HCT116 (cell line): ENCODE results near the gene DCAF8L2. TPM values are rescaled to one million over a fixed set of nuclear protein-coding genes. Genes with fewer than 3 reads are reported as not detected.

Experiments
- ATAC-seq: fragments of 200-7000 bp; cut with Tn5 transposase; 2 replicates; pipeline ENCODE4 v1.9.1; 2020; ENCODE audit warnings: mild to moderate bottlenecking, moderate library complexity
- BruUV-seq: library from RNA; stranded (reverse); fragments of 400-500 nt; replicated peaks from 2 replicates; lab custom pipeline; 2021; lab: Mats Ljungman, UMichigan
- CTCF ChIA-PET: fragments of 300-600 bp; sonication (Branson Sonifier 250); formaldehyde crosslinking; loops from one replicate; lab custom pipeline; 2021; ENCODE audit warnings: antibody characterized with exemption; lab: Charles Lee
- POLR2A ChIA-PET: fragments of 300-600, 350-600 bp; sonication (Branson Sonifier 250); formaldehyde crosslinking; loops from one replicate; lab custom pipeline; 2021; ENCODE audit warnings: antibody characterized with exemption; lab: Charles Lee
- RAD21 ChIA-PET, 2 experiments: fragments of 300-600 bp; sonication (Branson Sonifier 250); formaldehyde crosslinking; loops; one replicate each; lab custom pipeline; 2023; ENCODE audit warnings: low total read pairs in 2 of 2; ENCODE audit not compliant: uncharacterized antibody in 2 of 2, unreplicated experiment in 2 of 2, low non-redundant PET in 1 of 2; lab: Charles Lee
- DNase-seq: peaks from one replicate; pipeline ENCODE4 v3.0.0-alpha.2; 2010; ENCODE audit warnings: low read depth, low spot score
- H2AFZ ChIP-seq: fragments of 200-600 bp; shearing (Covaris generic), sonication (generic); 2 replicates; pipeline ENCODE4 v1.6.1; 2017; ENCODE audit warnings: low read depth, mixed run types, mixed read lengths, antibody characterized with exemption, low read length; ENCODE audit not compliant: poor library complexity, severe bottlenecking
- H3K27ac ChIP-seq: 2 replicates; pipeline ENCODE4 v1.5.1; 2012; ENCODE audit warnings: low read depth, low read length
- H3K27me3 ChIP-seq: fragments of 200-600 bp; sonication (generic); 2 replicates; pipeline ENCODE4 v1.6.1; 2016; ENCODE audit warnings: mixed run types, low read length, mixed read lengths; ENCODE audit not compliant: insufficient read depth
- H3K36me3 ChIP-seq, 2 experiments: fragments of 200-500 bp in 1 of 2; fragments of 200-600 bp in 1 of 2; sonication (Bioruptor generic) in 1 of 2; sonication (generic) in 1 of 2; 2 replicates each; pipeline versions ENCODE4 v1.5.1 to v1.6.1; 2014 to 2016; ENCODE audit warnings: low read length in 2 of 2, inconsistent platforms in 1 of 2, mixed read lengths in 1 of 2, mixed run types in 1 of 2; ENCODE audit not compliant: insufficient read depth in 2 of 2, control insufficient read depth in 1 of 2
- H3K4me1 ChIP-seq, 2 experiments: fragments of 200-600 bp in 1 of 2; sonication (generic) in 1 of 2; 2 replicates each; pipeline versions ENCODE4 v1.5.1 to v1.6.1; 2012 to 2017; ENCODE audit warnings: low read length in 2 of 2, inconsistent platforms in 1 of 2, mild to moderate bottlenecking in 1 of 2, mixed read lengths in 1 of 2, mixed run types in 1 of 2, moderate library complexity in 1 of 2; ENCODE audit not compliant: insufficient read depth in 2 of 2, control insufficient read depth in 1 of 2
- H3K4me2 ChIP-seq: fragments of 200-600 bp; sonication (generic); 2 replicates; pipeline ENCODE4 v1.6.1; 2017; ENCODE audit warnings: mixed run types, low read length, mixed read lengths
- H3K4me3 ChIP-seq, 2 experiments: fragments of 200-600 bp in 1 of 2; sonication (generic) in 1 of 2; replicated peaks in 1 of 2; 2 replicates each; pipeline ENCODE4 v1.5.1; 2011 to 2016; ENCODE audit warnings: low read length in 2 of 2, control low read depth in 1 of 2, low read depth in 1 of 2, mild to moderate bottlenecking in 1 of 2, mixed read lengths in 1 of 2, mixed run types in 1 of 2
- H3K79me2 ChIP-seq: fragments of 200-600 bp; sonication (generic); 2 replicates; pipeline ENCODE4 v1.6.1; 2017; ENCODE audit warnings: mild to moderate bottlenecking, mixed run types, low read length, moderate library complexity, mixed read lengths; ENCODE audit not compliant: insufficient read depth
- H3K9ac ChIP-seq: fragments of 200-600 bp; sonication (generic); 2 replicates; pipeline ENCODE4 v1.6.1; 2016; ENCODE audit warnings: low read length, mixed read lengths
- H3K9me2 ChIP-seq: fragments of 200-600 bp; sonication (generic), shearing (Covaris generic); 2 replicates; pipeline ENCODE4 v1.6.1; 2017; ENCODE audit warnings: mixed run types, mild to moderate bottlenecking, moderate library complexity; ENCODE audit not compliant: insufficient read depth
- H3K9me3 ChIP-seq, 2 experiments: fragments of 200-500 bp in 1 of 2; fragments of 200-600 bp in 1 of 2; sonication (Bioruptor generic) in 1 of 2; sonication (generic) in 1 of 2; 2 replicates each; pipeline ENCODE4 v1.6.1; 2014 to 2017; ENCODE audit warnings: low read length in 2 of 2, mixed read lengths in 2 of 2, inconsistent platforms in 1 of 2, low read depth in 1 of 2, mild to moderate bottlenecking in 1 of 2, mixed run types in 1 of 2, moderate library complexity in 1 of 2; ENCODE audit not compliant: control insufficient read depth in 1 of 2, insufficient read depth in 1 of 2
- H4K20me1 ChIP-seq: fragments of 200-600 bp; sonication (generic), shearing (Covaris generic); 2 replicates; pipeline ENCODE4 v1.6.1; 2017; ENCODE audit warnings: mixed run types, mild to moderate bottlenecking, moderate library complexity; ENCODE audit not compliant: insufficient read depth
- ATF3 ChIP-seq: IDR thresholded peaks from 2 replicates; pipeline ENCODE4 v1.6.1; 2012
- CTCF ChIP-seq, 3 experiments: fragments of 200-600 bp in 1 of 3; sonication (generic) in 1 of 3; IDR thresholded peaks in 2 of 3; conservative IDR thresholded peaks in 1 of 3; 2 replicates each; pipeline ENCODE4 v1.5.1; 2012 to 2017; ENCODE audit warnings: low read depth in 2 of 3, low read length in 2 of 3, antibody characterized with exemption in 1 of 3, borderline replicate concordance in 1 of 3, control low read depth in 1 of 3, mild to moderate bottlenecking in 1 of 3, mixed read lengths in 1 of 3, mixed run types in 1 of 3, moderate library complexity in 1 of 3; ENCODE audit not compliant: insufficient read depth in 1 of 3
- EGR1 ChIP-seq: IDR thresholded peaks from 2 replicates; pipeline ENCODE4 v1.6.1; 2012; ENCODE audit warnings: low read depth
- ELF1 ChIP-seq: IDR thresholded peaks from 2 replicates; pipeline ENCODE4 v1.6.1; 2012; ENCODE audit warnings: low read depth, borderline replicate concordance
- EZH2 ChIP-seq: fragments of 200-600 bp; sonication (generic); IDR thresholded peaks from 2 replicates; pipeline ENCODE4 v1.6.1; 2017; ENCODE audit warnings: antibody characterized with exemption, mixed run types
- EZH2phosphoT487 ChIP-seq: fragments of 200-600 bp; IDR thresholded peaks from 2 replicates; pipeline ENCODE4 v1.6.1; 2018; ENCODE audit warnings: antibody characterized with exemption, borderline replicate concordance
- FOSL1 ChIP-seq: IDR thresholded peaks from 2 replicates; pipeline ENCODE4 v1.6.1; 2012; ENCODE audit warnings: low read depth
- JUND ChIP-seq: IDR thresholded peaks from 2 replicates; pipeline ENCODE4 v1.6.1; 2012
- MAX ChIP-seq: IDR thresholded peaks from 2 replicates; pipeline ENCODE4 v1.6.1; 2012
- POLR2AphosphoS5 ChIP-seq: IDR thresholded peaks from 2 replicates; pipeline ENCODE4 v1.6.1; 2011; ENCODE audit warnings: mild to moderate bottlenecking, low read depth, low read length, moderate library complexity
- RAD21 ChIP-seq: IDR thresholded peaks from 2 replicates; pipeline ENCODE4 v1.6.1; 2012; ENCODE audit warnings: low read depth, mild to moderate bottlenecking
- SIN3A ChIP-seq: IDR thresholded peaks from 2 replicates; pipeline ENCODE4 v1.6.1; 2012; ENCODE audit warnings: low read depth
- SP1 ChIP-seq: IDR thresholded peaks from 2 replicates; pipeline ENCODE4 v1.6.1; 2012; ENCODE audit warnings: low read depth
- SRF ChIP-seq: IDR thresholded peaks from 2 replicates; pipeline ENCODE4 v1.6.1; 2012; ENCODE audit warnings: low read depth
- TCF7L2 ChIP-seq: IDR thresholded peaks from 2 replicates; pipeline ENCODE4 v1.7.0; 2011; ENCODE audit warnings: borderline replicate concordance, inconsistent platforms; ENCODE audit not compliant: insufficient read depth, insufficient read length; ENCODE audit errors: extremely low read depth
- YY1 ChIP-seq: IDR thresholded peaks from 2 replicates; pipeline ENCODE4 v1.6.1; 2011; ENCODE audit warnings: low read length, low read depth, moderate library complexity, mild to moderate bottlenecking; ENCODE audit not compliant: insufficient replicate concordance; ENCODE audit errors: extremely low read depth
- ZBTB33 ChIP-seq: IDR thresholded peaks from 2 replicates; pipeline ENCODE4 v1.6.1; 2011; ENCODE audit warnings: mild to moderate bottlenecking, low read length, moderate library complexity; ENCODE audit not compliant: insufficient replicate concordance; ENCODE audit errors: extremely low read depth
- ZFX ChIP-seq: fragments of 450-650 bp; IDR thresholded peaks from 2 replicates; pipeline ENCODE4 v1.6.1; 2017
- ZNF274 ChIP-seq: fragments of 200-500 bp; sonication (Bioruptor generic); IDR thresholded peaks from 2 replicates; pipeline ENCODE4 v1.6.1; 2014; ENCODE audit warnings: mild to moderate bottlenecking, low read depth, low read length, inconsistent platforms
- intact Hi-C: fragments of 100-400 bp; cut with micrococcal nuclease; formaldehyde crosslinking; loops from 2 replicates; pipeline ENCODE4 v1.10.0; 2022
- total RNA-seq: library from RNA; stranded (reverse); gene quantifications from one replicate; pipeline ENCODE4 v1.2.1, GENCODE V29; 2021; ENCODE audit not compliant: unreplicated experiment

DCAF8L2 gene
- total RNA-seq, 1 experiment from 2014 or later: not detected

GRCh38 chrX:27575565-27575964, 14.6 kb upstream of the DCAF8L2 start:
- H3K4me1 ChIP-seq: no peaks in the 10 kb centered on the region
- no peak overlapping the region for H3K9ac ChIP-seq
- no peak overlapping the region for H3K27ac ChIP-seq
- H2AFZ ChIP-seq: no peak overlapping the region
- no peaks in the 10 kb centered on the region for H4K20me1 ChIP-seq
- H3K36me3 ChIP-seq: no peaks in the 10 kb centered on the region
- H3K9me3 ChIP-seq: no peaks in the 10 kb centered on the region
- ChIA-PET POLR2A (no interaction called here), CTCF (no interaction called here), RAD21 (no interaction called here)
- DNase-seq (no peak), ATAC-seq (no peak)
- no peak overlapping the region for H3K4me2 ChIP-seq
- no peaks in the 10 kb centered on the region for H3K27me3 ChIP-seq
- H3K79me2 ChIP-seq: no peaks in the 10 kb centered on the region
- H3K9me2 ChIP-seq: no peaks in the 10 kb centered on the region
- TF ChIP-seq MAX: no peak
- no peak for TF ChIP-seq RAD21
- BruUV-seq: no TSS peak
- H3K4me3 ChIP-seq: no peak overlapping the region
- intact Hi-C loops: no loop called here

- no peak for TF ChIP-seq POLR2AphosphoS5
- TF ChIP-seq TCF7L2: no peak
- TF ChIP-seq ZNF274: no peak
- TF ChIP-seq FOSL1: no peak
- no peak for TF ChIP-seq ATF3
- no peak for TF ChIP-seq EGR1
- no peak for TF ChIP-seq ELF1
- TF ChIP-seq SIN3A: no peak
- TF ChIP-seq ZBTB33: no peak
- no peak for TF ChIP-seq SP1
- TF ChIP-seq SRF: no peak
- no peak for TF ChIP-seq YY1
- no peak for TF ChIP-seq ZFX
- TF ChIP-seq EZH2phosphoT487: no peak
- no peak for TF ChIP-seq CTCF (IDR thresholded peaks at IDR 0.05 in 2 of 3, conservative IDR thresholded peaks at IDR 0.05 in 1 of 3; ENCODE audit: borderline replicate concordance in 1 of 3, insufficient read depth in 1 of 3, low read depth in 2 of 3, low read length in 2 of 3)
- TF ChIP-seq EZH2: no peak
- no peak for TF ChIP-seq JUND
- TF ChIP-seq RAD21: no peak
- ATAC-seq: no peak
- no TSS peak for BruUV-seq
These were observed 6.2 kb upstream of the DCAF8L2 start for GRCh38 chrX:27583976-27584375.

More at GRCh38 chrX:27583976-27584375, 6.2 kb upstream of the DCAF8L2 start:
- CTCF ChIA-PET: no interaction called here
- Histone ChIP-seq H3K9me2 (no peaks in the 10 kb centered on the region), H4K20me1 (no peaks in the 10 kb centered on the region), H3K4me1 (no peaks in the 10 kb centered on the region), H2AFZ (no peak overlapping the region), H3K27ac (no peak overlapping the region), H3K36me3 (no peaks in the 10 kb centered on the region), H3K4me2 (no peak overlapping the region), H3K4me3 (no peak overlapping the region), H3K9me3 (no peaks in the 10 kb centered on the region), H3K27me3 (no peaks in the 10 kb centered on the region), H3K79me2 (no peaks in the 10 kb centered on the region), H3K9ac (no peak overlapping the region)
- no peak for DNase-seq
- RAD21 ChIA-PET: no interaction called here
- POLR2A ChIA-PET: no interaction called here
- intact Hi-C loops: no loop called here
